ENCODE results near the gene ILDR2. TPM values are rescaled to one million over a fixed set of nuclear protein-coding genes. Genes with fewer than 3 reads are reported as not detected.

Gene ILDR2
- polyA plus RNA-seq, 1 donor (not counting 4 experiments of a cell fraction or from before 2014, with no cell fraction given) = not detected

GRCh38 chr1:166924823-166925541 is 50.4 kb downstream of the ILDR2 start:
- Histone ChIP-seq H3K4me1 (ENCODE audit: control insufficient read depth, extremely low read depth, insufficient read depth, low read length) (no peaks in the 10 kb centered on the region), H3K4me2 (ENCODE audit: control insufficient read depth, extremely low read depth, insufficient read depth, low read depth, low read length) (no peak overlapping the region), H3K36me3 (ENCODE audit: control insufficient read depth in 2 of 2, extremely low read depth in 1 of 2, insufficient read depth in 2 of 2, low read length in 2 of 2) (no peaks in the 10 kb centered on the region), H4K20me1 (ENCODE audit: control insufficient read depth, extremely low read depth, insufficient read depth, low read length) (no peaks in the 10 kb centered on the region), H3K27me3 (ENCODE audit: control insufficient read depth, extremely low read depth, insufficient read depth, low read length) (peaks cover 26% of the 10 kb centered on the region), H3K9ac (ENCODE audit: control insufficient read depth, extremely low read depth, insufficient read depth, low read length) (no peak overlapping the region), H3K79me2 (ENCODE audit: control insufficient read depth, insufficient read depth, low read length) (no peaks in the 10 kb centered on the region), H3K9me3 (ENCODE audit: control insufficient read depth, low read depth, low read length) (no peaks in the 10 kb centered on the region), H3K4me3 (ENCODE audit: control insufficient read depth in 2 of 3, extremely low read depth in 1 of 3, insufficient read depth in 2 of 3, low read depth in 1 of 3, low read length in 3 of 3) (no peak overlapping the region), H2AFZ (ENCODE audit: control insufficient read depth, low read length) (no peak overlapping the region), H3K9me1 (ENCODE audit: control insufficient read depth, extremely low read depth, insufficient read depth, low read length) (no peaks in the 10 kb centered on the region), H3K27ac (ENCODE audit: control insufficient read depth, insufficient read depth, low read length) (no peak overlapping the region)
- dilution Hi-C loops (cut with MboI; ENCODE audit: extremely low pct_ligation_motif_present, low sequenced_read_pairs) = no loop called here
- no peak for DNase-seq (ENCODE audit: low read depth, low spot score)
- no peak for TF ChIP-seq CTCF (optimal IDR thresholded peaks at IDR 0.05 in 1 of 3, IDR thresholded peaks at IDR 0.05 in 1 of 3, conservative IDR thresholded peaks at IDR 0.05 in 1 of 3; ENCODE audit: extremely low read depth in 1 of 3, insufficient read depth in 2 of 3, low read length in 3 of 3)
- no peak for TF ChIP-seq EZH2 (IDR thresholded peaks at IDR 0.05; ENCODE audit: low read length)
- no peak for FAIRE-seq

GRCh38 chr1:166920561-166921475 is 54.5 kb downstream of the ILDR2 start:
- Histone ChIP-seq H3K9ac (ENCODE audit: control insufficient read depth, extremely low read depth, insufficient read depth, low read length) (no peak overlapping the region), H3K27me3 (ENCODE audit: control insufficient read depth, extremely low read depth, insufficient read depth, low read length) (peaks cover 42% of the 10 kb centered on the region), H3K9me1 (ENCODE audit: control insufficient read depth, extremely low read depth, insufficient read depth, low read length) (no peaks in the 10 kb centered on the region), H2AFZ (ENCODE audit: control insufficient read depth, low read length) (peak overlapping the region; percentile 40), H3K9me3 (ENCODE audit: control insufficient read depth, low read depth, low read length) (no peaks in the 10 kb centered on the region), H3K27ac (ENCODE audit: control insufficient read depth, insufficient read depth, low read length) (no peak overlapping the region), H3K4me2 (ENCODE audit: control insufficient read depth, extremely low read depth, insufficient read depth, low read depth, low read length) (peak overlapping the region; percentile 54), H3K4me3 (ENCODE audit: control insufficient read depth in 2 of 3, extremely low read depth in 1 of 3, insufficient read depth in 2 of 3, low read depth in 1 of 3, low read length in 3 of 3) (no peak overlapping the region), H3K4me1 (ENCODE audit: control insufficient read depth, extremely low read depth, insufficient read depth, low read length) (no peaks in the 10 kb centered on the region), H3K79me2 (ENCODE audit: control insufficient read depth, insufficient read depth, low read length) (no peaks in the 10 kb centered on the region), H3K36me3 (ENCODE audit: control insufficient read depth in 2 of 2, extremely low read depth in 1 of 2, insufficient read depth in 2 of 2, low read length in 2 of 2) (no peaks in the 10 kb centered on the region), H4K20me1 (ENCODE audit: control insufficient read depth, extremely low read depth, insufficient read depth, low read length) (no peaks in the 10 kb centered on the region)
- DNase-seq (ENCODE audit: low read depth, low spot score) (no peak), FAIRE-seq (no peak)
- TF ChIP-seq EZH2 (IDR thresholded peaks at IDR 0.05; ENCODE audit: low read length) (peak; percentile 89), CTCF (optimal IDR thresholded peaks at IDR 0.05 in 1 of 3, IDR thresholded peaks at IDR 0.05 in 1 of 3, conservative IDR thresholded peaks at IDR 0.05 in 1 of 3; ENCODE audit: extremely low read depth in 1 of 3, insufficient read depth in 2 of 3, low read length in 3 of 3) (no peak)
- dilution Hi-C loops (cut with MboI; ENCODE audit: extremely low pct_ligation_motif_present, low sequenced_read_pairs) = no loop called here
